RWPE2 (cell line): ENCODE measurements around the gene DPF1.

Experiments used
- ATAC-seq: fragments of 200-7000 bp; cut with Tn5 transposase; 3 replicates; pipeline ENCODE4 v1.9.1; 2021; ENCODE audit warnings: low read depth
- DNase-seq: peaks from one replicate; pipeline ENCODE4 v3.0.0-alpha.2; 2020; ENCODE audit warnings: low spot score
- H3K27ac ChIP-seq: fragments of 450-650 bp; 2 replicates; pipeline ENCODE4 v1.5.1; 2017; ENCODE audit warnings: mild to moderate bottlenecking; ENCODE audit not compliant: poor library complexity, severe bottlenecking
- H3K27me3 ChIP-seq: fragments of 250-450 bp; sonication (Bioruptor Pico); 2 replicates; pipeline ENCODE4 v1.5.1; 2021; ENCODE audit warnings: mild to moderate bottlenecking, moderate library complexity; ENCODE audit not compliant: insufficient read depth, poor library complexity, severe bottlenecking
- H3K36me3 ChIP-seq: fragments of 250-450 bp; sonication (Bioruptor Pico); 2 replicates; pipeline ENCODE4 v1.5.1; 2020; ENCODE audit warnings: low read depth, mild to moderate bottlenecking, moderate library complexity
- H3K4me1 ChIP-seq: fragments of 250-450 bp; sonication (Bioruptor Pico); 2 replicates; pipeline ENCODE4 v1.5.1; 2021; ENCODE audit warnings: mild to moderate bottlenecking, moderate library complexity; ENCODE audit not compliant: insufficient read depth, poor library complexity, severe bottlenecking
- H3K4me3 ChIP-seq: fragments of 250-450 bp; sonication (Bioruptor Pico); 2 replicates; pipeline ENCODE4 v1.5.1; 2021; ENCODE audit warnings: mild to moderate bottlenecking, moderate library complexity; ENCODE audit not compliant: severe bottlenecking
- H3K9me3 ChIP-seq: fragments of 250-450 bp; sonication (Bioruptor Pico); 2 replicates; pipeline ENCODE4 v1.5.1; 2021; ENCODE audit warnings: mild to moderate bottlenecking, moderate library complexity; ENCODE audit not compliant: severe bottlenecking
- TF ChIP-seq, protein P1 (sequence below): fragments of 450-650 bp; IDR thresholded peaks from one replicate; pipeline ENCODE4 v1.5.1; 2017; ENCODE audit warnings: mild to moderate bottlenecking, moderate library complexity; ENCODE audit not compliant: poor library complexity, severe bottlenecking

The DPF1 gene

DNA sequence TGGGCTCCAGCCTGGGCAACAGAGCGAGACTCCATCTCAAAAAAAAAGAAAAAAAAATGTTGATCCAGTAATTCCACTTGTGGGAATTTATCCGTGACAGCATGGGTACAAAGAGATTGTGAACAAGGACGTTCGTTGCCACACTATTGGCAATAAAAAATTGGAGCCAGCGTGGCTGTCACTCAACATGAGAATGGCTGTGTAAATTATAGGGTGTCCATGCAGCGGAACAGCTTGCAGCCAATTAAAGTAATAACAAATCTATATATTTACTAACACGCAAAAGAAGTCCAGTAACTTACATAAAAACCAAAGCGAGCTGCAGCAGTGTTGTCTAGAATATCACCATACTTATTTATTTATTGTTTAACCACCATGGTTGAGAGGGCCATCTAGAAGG lies 19.3 kb downstream of the DPF1 start:
- no peak for ATAC-seq

GRCh38 chr19:38204096-38204495 lies 19.9 kb downstream of the DPF1 start:
- no peak overlapping the region for H3K27ac ChIP-seq
- H3K27me3 ChIP-seq, result no peaks in the 10 kb centered on the region
- no peaks in the 10 kb centered on the region for H3K9me3 ChIP-seq
- TF ChIP-seq, protein P1, sequence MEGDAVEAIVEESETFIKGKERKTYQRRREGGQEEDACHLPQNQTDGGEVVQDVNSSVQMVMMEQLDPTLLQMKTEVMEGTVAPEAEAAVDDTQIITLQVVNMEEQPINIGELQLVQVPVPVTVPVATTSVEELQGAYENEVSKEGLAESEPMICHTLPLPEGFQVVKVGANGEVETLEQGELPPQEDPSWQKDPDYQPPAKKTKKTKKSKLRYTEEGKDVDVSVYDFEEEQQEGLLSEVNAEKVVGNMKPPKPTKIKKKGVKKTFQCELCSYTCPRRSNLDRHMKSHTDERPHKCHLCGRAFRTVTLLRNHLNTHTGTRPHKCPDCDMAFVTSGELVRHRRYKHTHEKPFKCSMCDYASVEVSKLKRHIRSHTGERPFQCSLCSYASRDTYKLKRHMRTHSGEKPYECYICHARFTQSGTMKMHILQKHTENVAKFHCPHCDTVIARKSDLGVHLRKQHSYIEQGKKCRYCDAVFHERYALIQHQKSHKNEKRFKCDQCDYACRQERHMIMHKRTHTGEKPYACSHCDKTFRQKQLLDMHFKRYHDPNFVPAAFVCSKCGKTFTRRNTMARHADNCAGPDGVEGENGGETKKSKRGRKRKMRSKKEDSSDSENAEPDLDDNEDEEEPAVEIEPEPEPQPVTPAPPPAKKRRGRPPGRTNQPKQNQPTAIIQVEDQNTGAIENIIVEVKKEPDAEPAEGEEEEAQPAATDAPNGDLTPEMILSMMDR, result no peak
- no peak for DNase-seq
- H3K36me3 ChIP-seq, result peaks cover 57% of the 10 kb centered on the region
- H3K4me3 ChIP-seq, result no peak overlapping the region
- ATAC-seq, result no peak
- no peaks in the 10 kb centered on the region for H3K4me1 ChIP-seq

More for the DNA sequence above, 19.3 kb downstream of the DPF1 start:
- TF ChIP-seq, protein P1, result no peak
- Histone ChIP-seq H3K36me3 (peaks cover 54% of the 10 kb centered on the region), H3K9me3 (no peaks in the 10 kb centered on the region), H3K27ac (no peak overlapping the region), H3K4me1 (peaks cover 4% of the 10 kb centered on the region), H3K27me3 (no peaks in the 10 kb centered on the region), H3K4me3 (no peak overlapping the region)
- DNase-seq, result no peak

DNA sequence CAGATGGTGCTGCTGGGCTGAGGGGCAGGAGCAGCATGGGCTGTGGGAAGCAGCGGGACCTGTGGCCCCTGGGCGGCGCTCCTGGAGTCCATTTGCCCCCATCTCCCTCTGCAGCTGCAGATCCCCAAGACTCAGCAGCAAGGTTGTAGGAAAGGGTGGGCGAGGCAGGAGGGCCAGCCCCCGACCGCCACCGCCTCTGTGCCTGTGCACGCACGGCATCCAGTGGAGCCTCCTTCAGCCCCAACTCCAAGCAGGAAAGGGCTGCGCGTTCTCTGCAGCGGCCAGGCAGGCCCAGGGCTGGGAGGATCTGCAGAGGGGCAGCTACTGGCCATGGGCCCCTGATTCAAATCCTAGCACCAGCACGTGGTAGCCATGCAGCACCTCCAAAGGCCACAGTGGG lies 20.8 kb downstream of the DPF1 start:
- Histone ChIP-seq H3K4me3 (no peak overlapping the region), H3K27ac (no peak overlapping the region), H3K9me3 (no peaks in the 10 kb centered on the region), H3K27me3 (no peaks in the 10 kb centered on the region), H3K4me1 (no peaks in the 10 kb centered on the region), H3K36me3 (peaks cover 62% of the 10 kb centered on the region)
- TF ChIP-seq, protein P1, result no peak
- DNase-seq, result no peak
- ATAC-seq, result no peak

- TF ChIP-seq, protein P1, result no peak
- H3K36me3 ChIP-seq, result peaks cover 68% of the 10 kb centered on the region
- H3K4me1 ChIP-seq, result no peaks in the 10 kb centered on the region
Observed at GRCh38 chr19:38202504-38202903, 21.5 kb downstream of the DPF1 start.

GRCh38 chr19:38201731-38202130 lies 22.3 kb downstream of the DPF1 start:
- no peak for ATAC-seq
- no peak for DNase-seq
- Histone ChIP-seq H3K27ac (no peak overlapping the region), H3K27me3 (no peaks in the 10 kb centered on the region), H3K36me3 (peaks cover 70% of the 10 kb centered on the region), H3K9me3 (no peaks in the 10 kb centered on the region), H3K4me1 (no peaks in the 10 kb centered on the region), H3K4me3 (no peak overlapping the region)
- TF ChIP-seq, protein P1, result no peak

More at GRCh38 chr19:38202504-38202903, 21.5 kb downstream of the DPF1 start:
- Histone ChIP-seq H3K9me3 (no peaks in the 10 kb centered on the region), H3K4me3 (no peak overlapping the region), H3K27ac (no peak overlapping the region), H3K27me3 (no peaks in the 10 kb centered on the region)
- DNase-seq (no peak), ATAC-seq (no peak)
